GF-D8 (cell line): ENCODE results near the gene LGALS3BP.

ENCODE experiments used
- DNase-seq: peaks from one replicate; lab custom pipeline; 2025; lab: John Stamatoyannopoulos, UW

The LGALS3BP gene

DNA sequence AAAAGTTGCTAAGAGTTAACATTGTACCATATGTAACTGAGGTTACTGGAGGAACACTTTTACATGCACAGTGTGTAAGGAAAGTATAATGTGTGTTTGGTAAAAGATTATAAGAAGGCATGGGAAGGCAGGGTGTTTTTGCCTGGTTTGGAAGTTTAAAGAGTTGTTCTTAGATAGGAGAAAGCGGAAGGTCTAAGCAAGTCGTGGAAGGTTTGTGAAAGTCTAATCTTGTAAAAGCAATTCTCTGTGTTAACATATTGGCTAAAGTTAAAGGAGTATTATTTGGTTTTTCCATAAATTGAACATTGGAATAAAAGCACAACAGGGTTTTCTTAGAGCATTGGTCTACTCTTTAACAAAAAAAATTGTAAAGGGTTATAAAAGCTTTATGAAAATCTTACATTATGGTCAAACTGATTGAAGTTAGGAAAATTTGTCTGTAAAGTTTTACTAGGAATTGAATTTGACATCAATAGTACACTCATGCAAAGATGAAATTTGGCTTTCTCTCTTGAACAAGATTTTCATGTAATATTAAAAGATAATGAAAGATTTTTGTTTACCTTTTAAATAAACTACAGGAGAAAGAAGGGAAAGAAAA lies 34.5 kb upstream of the LGALS3BP start:
- no peak for DNase-seq

- no peak for DNase-seq
These were observed 32.9 kb upstream of the LGALS3BP start for GRCh38 chr17:79012563-79013134.

GRCh38 chr17:79011451-79012147 lies 31.9 kb upstream of the LGALS3BP start:
- no peak for DNase-seq

DNA sequence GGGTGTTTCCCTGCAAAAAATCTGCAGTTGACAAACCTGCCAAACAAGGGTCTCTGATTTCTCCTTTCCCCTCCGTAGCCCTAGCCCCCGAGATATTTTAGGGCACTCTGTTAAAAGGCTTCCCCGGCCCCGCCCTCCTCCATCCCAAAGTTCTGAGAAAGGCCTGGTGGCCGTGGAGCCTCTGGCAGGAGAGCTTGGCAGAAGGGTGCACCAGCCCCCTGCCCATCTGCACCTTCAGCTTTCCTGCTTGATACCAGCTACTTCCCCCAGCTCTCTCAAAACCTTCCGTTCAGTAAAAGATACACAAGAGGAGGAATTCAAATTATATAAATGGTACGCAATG lies 30.6 kb upstream of the LGALS3BP start:
- DNase-seq: no peak

DNA sequence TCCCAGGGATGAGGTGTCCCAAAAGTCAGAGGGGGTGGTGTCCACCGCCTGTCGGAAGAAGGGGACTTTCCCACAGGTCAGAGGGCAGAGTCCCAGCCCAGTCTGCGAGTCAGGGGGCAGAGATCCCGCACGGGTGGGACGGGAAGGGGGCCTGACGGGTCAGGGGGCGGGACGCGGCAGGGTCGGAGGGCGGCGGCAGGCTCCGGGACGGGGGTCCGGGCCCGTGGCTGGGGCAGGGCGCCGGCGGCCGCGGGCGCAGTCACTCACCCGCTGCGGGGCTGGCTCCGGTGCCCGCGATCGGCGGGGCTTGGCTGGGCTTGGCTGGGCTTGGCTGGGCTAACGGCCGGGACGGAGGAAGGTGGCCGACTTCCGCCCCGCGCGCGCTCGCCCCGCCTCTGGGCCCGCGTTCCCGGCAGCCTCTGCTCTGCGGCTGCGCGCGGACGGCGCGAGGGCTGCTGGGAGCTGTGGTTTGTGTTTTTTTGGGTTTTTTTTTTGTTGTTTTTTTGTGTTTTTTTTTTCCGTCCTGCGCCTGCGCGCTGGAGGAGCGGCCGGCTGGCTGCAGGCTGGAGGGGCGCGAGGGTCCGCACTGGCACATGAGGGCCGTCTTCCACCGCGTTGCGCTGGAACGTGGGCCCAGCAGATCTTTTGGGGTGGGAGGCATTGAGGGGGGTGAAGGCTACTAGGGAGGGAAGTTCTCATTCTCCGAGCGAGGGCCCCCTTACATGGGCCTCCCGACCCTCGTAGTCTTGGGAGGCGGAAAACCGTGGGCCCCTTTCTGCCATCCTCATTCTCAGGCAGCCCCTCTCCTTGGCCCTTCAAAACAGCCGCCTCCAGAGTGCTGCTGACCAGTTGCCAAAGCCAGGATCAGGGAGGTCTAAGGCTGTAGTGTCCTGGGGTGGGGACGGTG lies 29.9 kb upstream of the LGALS3BP start, which contains the start of gene CANT1:
Gene CANT1, minus strand, starts transcription at position 368 of the 907 bp plus-strand sequence. CDS start 12,142 bp downstream, outside the sequence.
- peak; percentile 60 for DNase-seq

DNA sequence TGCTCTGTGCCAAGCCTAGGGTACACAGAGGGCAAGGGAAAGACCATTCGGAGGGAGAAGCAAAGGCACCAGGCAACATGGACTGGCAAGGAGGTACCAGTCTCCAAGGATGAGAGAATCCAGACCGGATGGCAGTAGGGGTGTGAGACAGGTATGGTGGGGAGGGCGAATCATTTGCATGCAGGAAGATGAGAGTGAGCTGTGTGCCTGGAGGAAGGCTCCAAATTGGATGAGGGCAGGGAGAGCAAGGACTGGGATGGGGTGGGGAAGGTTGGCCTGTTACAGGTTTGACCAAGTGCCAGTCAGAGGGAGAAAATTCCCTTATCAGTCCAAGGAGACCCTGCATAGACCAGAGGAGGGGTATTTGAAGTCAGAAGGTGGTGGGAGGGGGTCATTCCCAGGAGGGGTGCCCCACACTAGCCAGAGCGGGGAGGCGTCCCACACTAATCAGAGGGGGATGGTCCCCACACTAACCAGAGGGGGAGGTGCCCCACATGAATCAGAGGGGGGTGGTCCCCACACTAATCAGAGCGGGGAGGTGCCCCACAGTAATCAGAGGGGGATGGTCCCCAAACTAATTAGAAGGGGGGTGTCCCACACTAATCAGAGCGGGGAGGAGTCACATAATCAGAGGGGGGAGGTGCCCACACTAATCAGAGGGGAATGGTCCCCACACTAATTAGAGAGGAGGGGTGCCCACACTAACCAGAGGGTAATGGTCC lies 29.1 kb upstream of the LGALS3BP start:
- DNase-seq: no peak

DNA sequence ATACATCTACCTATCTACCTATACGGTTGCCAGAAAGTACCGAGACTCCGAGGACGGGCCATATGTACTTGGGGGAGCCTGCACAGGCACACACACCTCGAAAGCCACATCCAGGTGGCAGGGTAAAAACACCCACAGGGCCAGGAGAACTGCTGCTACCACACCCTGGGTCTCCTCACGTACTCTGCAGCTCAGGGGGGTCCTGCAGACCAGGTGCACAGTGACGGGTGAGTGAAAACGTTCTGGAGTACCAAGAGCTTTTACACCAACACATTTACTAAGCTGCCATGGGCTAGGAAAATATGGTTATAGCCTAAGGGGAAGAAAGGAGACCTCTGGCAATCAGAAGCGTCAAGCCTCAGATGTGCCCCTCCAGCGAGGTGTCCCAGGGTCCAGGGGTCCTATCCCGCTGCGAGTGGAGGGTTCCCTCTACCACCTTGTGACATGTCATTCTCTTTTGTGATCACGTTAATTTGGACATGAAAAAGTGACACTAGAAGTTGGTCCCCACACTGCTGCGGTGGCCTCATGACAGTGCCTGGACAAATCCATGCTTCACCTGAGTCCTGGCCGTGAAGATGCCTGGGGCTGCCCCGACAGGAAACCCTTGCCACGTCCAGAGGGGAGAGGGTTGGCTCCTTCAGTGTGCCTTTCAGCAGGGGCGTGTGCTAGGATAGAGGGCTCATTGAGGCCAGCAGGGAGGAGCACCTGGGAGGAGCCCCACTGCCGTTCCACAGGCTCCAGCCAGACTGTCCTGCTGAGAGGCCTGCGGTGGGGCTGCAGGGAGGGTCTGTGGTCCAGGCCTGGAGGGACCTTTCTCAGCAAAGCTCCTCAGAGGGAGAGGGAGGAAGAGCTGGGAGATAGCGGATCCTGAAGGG lies 28.0 kb upstream of the LGALS3BP start:
- DNase-seq: no peak

DNA sequence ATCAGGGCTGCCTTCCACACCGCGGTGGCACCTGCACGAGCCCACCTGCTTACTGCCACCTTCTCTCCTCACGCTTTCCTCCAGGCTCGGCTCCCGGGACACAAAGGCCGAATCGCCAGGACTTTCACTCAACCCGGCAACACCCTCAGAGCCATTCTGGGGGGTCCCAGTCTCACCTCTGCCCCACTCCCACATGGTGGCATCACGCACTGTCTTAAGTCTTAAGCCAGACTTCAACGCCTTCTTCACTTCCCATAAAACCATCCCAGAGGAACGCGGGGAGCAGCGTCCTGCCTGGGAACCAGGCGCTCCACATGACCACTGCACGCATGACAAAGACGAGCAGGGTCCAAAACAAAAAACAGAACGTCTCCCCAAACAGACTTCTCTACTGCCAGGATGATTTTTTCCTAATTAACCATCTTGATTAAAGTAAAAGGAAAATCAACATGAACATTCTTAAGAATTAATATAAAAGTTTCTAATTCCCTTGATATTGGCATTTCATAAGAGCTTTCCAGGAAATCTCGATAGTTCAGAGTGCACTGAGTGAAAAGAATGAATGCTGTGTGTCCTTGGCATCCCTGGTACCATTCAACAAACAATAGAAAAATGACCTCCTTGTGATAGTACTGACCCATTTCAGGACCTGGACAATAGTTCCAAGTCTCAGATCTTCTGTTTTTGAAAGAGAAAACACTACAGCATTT lies 27.2 kb upstream of the LGALS3BP start:
- no peak for DNase-seq

GRCh38 chr17:79006046-79006445 lies 26.3 kb upstream of the LGALS3BP start:
- no peak for DNase-seq

GRCh38 chr17:79005063-79005861 lies 25.5 kb upstream of the LGALS3BP start:
- DNase-seq: no peak

- no peak for DNase-seq
These were observed 24.1 kb upstream of the LGALS3BP start for GRCh38 chr17:79003661-79004411.

DNA sequence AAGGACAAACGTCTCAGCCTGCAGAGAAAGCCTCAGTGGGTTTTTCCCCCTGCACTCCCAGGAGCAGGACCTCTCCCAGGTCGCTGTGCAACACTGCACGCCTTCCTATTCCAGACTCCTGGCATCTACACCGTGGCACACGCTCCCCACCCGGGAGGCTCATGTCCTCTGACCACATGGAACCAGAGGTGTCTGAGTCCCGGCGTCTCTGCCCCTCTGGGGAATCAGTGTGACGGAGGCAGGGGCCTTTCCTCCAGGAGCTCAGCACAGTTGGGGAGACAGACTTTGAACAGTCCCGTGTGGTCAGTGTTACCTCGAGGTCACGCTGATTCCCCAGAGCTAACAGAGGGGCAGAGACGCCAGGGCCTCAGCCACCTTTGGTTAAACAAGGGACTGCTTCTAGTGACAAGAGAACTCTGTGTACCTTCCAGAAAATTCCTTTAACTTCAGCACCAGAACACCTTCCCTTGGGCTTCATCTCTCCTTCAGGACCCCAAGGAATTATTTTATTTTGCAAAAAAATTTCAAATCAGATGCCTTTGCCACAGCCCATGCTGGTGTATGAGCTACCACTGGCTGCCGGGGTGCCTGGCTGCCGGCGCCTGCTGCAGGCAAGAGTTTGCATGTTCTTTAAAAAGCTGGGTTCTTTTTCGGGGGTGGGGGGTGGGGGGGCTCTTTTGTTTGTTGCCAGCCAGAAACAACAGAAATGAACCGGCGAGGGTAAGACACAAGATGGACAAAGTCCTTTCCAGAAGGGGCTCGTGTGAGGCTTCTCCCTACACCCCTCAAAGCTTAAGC lies 23.3 kb upstream of the LGALS3BP start:
- DNase-seq: no peak

GRCh38 chr17:79002291-79002690 lies 22.6 kb upstream of the LGALS3BP start:
- no peak for DNase-seq

DNA sequence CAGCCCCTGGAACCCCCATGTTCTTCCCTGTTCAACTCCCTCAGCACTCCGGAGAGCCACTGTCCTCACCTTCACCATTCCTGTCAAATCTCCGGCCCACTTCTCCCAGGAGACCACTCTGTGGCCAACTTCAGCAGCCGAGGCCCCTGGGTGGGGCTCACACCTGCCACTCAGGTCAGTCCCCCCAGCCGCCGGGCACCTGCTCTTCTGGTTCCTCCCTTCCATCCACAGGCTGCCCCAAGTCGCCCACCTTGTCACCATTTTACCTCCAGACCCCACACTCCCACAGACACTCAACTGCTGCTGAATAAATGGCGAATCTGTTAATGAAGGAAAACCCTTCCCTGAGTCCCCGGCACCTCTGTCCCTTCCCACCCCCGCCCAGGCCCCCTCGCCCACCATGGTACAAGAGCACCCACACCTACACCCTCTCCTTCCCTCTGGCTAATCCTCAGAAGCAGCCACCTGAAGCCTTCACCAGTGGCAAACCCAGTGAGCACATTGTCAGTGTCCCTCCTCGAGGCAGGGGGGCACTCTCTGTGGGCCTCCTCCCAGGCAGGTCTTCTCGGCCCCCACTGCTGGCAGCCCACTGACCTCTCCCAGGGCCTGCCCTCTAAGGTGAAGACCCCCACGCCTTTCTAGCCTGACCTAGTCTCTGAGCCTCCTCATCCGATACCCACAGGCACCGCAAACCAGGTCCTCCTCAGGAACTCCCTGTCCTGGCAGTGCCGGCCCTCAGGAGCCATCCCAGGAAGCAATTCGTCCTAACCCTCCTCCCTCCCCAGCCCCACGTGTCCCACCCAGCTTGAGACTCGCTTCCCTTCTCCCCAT lies 21.7 kb upstream of the LGALS3BP start:
- no peak for DNase-seq

DNA sequence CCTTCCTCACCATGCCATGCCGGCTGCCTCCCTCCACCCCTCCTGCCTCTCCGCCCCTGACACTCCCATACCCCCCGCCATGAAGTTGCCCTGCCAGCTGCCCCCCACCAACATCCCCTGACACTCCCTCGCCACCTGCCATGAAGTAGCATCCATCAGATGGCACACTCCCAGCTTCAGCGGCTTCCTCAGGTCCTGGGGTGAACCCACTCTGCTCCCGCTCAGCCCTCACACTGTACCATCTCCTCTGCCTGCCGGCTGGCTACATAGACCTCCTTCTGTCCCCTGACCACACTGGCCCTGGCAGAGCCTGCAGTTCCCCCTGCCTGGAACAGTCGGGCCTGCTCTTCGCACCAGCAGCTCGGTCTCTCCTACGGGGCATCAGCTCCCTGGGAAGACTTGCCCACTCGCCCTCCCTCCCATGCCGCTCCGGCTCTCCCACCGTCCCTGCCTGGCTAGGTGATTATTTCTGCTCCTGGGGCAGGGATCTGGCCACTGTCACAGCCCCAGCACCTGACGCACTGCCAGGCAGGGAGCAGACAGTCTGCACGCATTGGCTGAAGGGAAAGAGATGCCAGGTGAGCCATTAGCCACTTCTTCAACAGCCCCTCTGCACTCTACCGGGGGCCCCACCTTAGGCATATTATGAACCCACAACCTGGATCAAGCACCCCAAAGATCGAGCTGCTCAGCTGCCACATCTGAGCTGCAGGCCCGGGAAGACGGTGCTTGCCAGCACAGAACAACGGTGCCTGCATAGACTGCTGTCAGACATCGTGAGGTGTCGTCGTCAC lies 20.9 kb upstream of the LGALS3BP start:
- no peak for DNase-seq

- no peak for DNase-seq
These were observed 20.2 kb upstream of the LGALS3BP start for GRCh38 chr17:78999947-79000395.
